ENCODE measurements around the gene PPIF.

- no peak for TF ChIP-seq CTCF (IDR thresholded peaks at IDR 0.05)
- TF ChIP-seq POLR2A (IDR thresholded peaks at IDR 0.05), result no peak
Observed at GRCh38 chr10:79376751-79377556, 29.7 kb downstream of the PPIF start.
